ENCODE data around the gene PHYHD1. TPM values are rescaled to one million over a fixed set of nuclear protein-coding genes. Genes with fewer than 3 reads are reported as not detected.

The PHYHD1 gene
- total RNA-seq, 3 donors from 2014 or later (not counting 1 experiment from before 2014, with no cell fraction given), result 5.4 to 6.0 (median 5.4) TPM

DNA sequence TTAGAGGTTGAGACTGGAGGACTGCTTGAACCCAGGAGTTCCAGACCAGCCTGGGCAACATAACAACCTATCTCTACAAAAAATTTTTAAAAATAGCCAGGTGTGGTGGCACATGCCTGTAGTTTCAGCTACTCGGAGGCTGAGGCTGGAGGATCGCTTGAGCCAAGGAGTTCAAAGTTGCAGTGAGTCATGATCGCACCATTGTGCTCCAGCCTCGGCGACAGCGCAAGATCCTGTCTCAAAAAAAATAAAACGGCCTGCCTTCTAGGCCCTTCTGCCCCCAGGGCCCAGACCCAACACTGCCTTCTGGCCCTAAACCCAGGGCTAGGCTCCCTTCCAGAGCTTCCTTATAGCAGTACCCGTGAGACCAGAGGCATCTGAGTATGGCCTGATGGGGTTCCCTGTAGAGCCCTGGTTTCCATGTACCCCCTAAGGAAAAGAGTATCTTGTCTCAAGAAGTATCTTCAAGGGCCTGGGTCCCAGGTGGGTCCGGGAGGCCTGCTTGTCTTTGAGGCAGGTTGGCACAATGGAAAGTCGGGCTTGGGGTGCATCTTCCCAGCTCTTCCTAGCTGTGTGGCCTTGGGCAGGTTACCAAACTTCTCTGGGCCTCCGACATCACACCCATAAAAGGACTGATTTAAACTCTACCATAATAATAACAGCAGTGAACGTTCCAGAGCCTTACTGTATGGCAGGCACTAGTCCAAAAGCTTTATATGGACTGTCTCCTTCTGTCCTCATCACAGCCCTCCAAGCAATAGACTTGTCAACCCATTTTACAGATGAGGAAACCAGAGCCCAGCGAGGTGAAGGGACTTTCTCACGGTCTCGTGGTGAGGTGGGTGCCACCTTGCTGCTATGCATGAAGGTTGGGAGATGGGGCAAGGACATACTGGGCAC lies 29.2 kb upstream of the PHYHD1 start:
- 87% methylated on average over 15 of the region's 15 CpGs for WGBS (ENCODE audit: insufficient coverage)
- no peak for TF ChIP-seq CTCF (IDR thresholded peaks at IDR 0.05)
- no peaks in the 10 kb centered on the region for H3K9me3 Mint-ChIP-seq
- peak overlapping the region; percentile 25 for H3K4me3 Mint-ChIP-seq
- Histone ChIP-seq H3K9me3 (ENCODE audit: control insufficient read depth, insufficient read depth, low read length) (no peaks in the 10 kb centered on the region), H3K4me1 (ENCODE audit: control insufficient read depth, insufficient read depth, low read length) (peaks cover 58% of the 10 kb centered on the region), H3K4me3 (ENCODE audit: low read length) (no peak overlapping the region), H3K27ac (ENCODE audit: low read length) (peak overlapping the region; percentile 74), H3K36me3 (ENCODE audit: control insufficient read depth, insufficient read depth, low read length) (peaks cover 50% of the 10 kb centered on the region), H3K27me3 (ENCODE audit: control insufficient read depth, insufficient read depth, low read length) (no peaks in the 10 kb centered on the region)
- H3K4me1 Mint-ChIP-seq, result peaks cover 41 to 59% of the 10 kb centered on the region in 2 donors
- peak overlapping the region; percentile 85 to 95 for H3K27ac Mint-ChIP-seq
- ATAC-seq (peak; percentile 37 to 50 (median 47)), DNase-seq (peak in 1 of 2 donors; percentile 31)
- H3K36me3 Mint-ChIP-seq, result no peaks in the 10 kb centered on the region
- intact Hi-C loops (cut with micrococcal nuclease), result loop anchor here (1.0 kb wide), 1 partner anchor 11 kb away; no protein-coding TSS in a partner anchor
- no peaks in the 10 kb centered on the region for H3K27me3 Mint-ChIP-seq (ENCODE audit: low read depth in 2 of 2)

GRCh38 chr9:128892221-128892921 lies 28.4 kb upstream of the PHYHD1 start:
- peak; percentile 84 to 89 (median 89) for ATAC-seq
- Histone ChIP-seq H3K27ac (ENCODE audit: low read length) (peak overlapping the region; percentile 74), H3K36me3 (ENCODE audit: control insufficient read depth, insufficient read depth, low read length) (peaks cover 49% of the 10 kb centered on the region), H3K27me3 (ENCODE audit: control insufficient read depth, insufficient read depth, low read length) (no peaks in the 10 kb centered on the region), H3K9me3 (ENCODE audit: control insufficient read depth, insufficient read depth, low read length) (no peaks in the 10 kb centered on the region), H3K4me1 (ENCODE audit: control insufficient read depth, insufficient read depth, low read length) (peaks cover 64% of the 10 kb centered on the region), H3K4me3 (ENCODE audit: low read length) (no peak overlapping the region)
- H3K4me1 Mint-ChIP-seq, result peaks cover 46 to 64% of the 10 kb centered on the region in 2 donors
- H3K36me3 Mint-ChIP-seq, result no peaks in the 10 kb centered on the region
- H3K27ac Mint-ChIP-seq, result peak overlapping the region; percentile 85 to 95
- intact Hi-C loops (cut with micrococcal nuclease), result loop anchor here (1.0 kb wide), 1 partner anchor 10 kb away; no protein-coding TSS in a partner anchor
- no peak for TF ChIP-seq CTCF (IDR thresholded peaks at IDR 0.05)
- H3K27me3 Mint-ChIP-seq (ENCODE audit: low read depth in 2 of 2), result no peaks in the 10 kb centered on the region
- peak overlapping the region; percentile 42 for H3K4me3 Mint-ChIP-seq
- no peaks in the 10 kb centered on the region for H3K9me3 Mint-ChIP-seq
- WGBS (ENCODE audit: insufficient coverage), result 77% methylated on average over 17 of the region's 17 CpGs
- DNase-seq, result peak; percentile 33 to 58

GRCh38 chr9:128893354-128893753 lies 27.4 kb upstream of the PHYHD1 start:
- no peaks in the 10 kb centered on the region for H3K9me3 Mint-ChIP-seq

More at GRCh38 chr9:128893354-128893753, 27.4 kb upstream of the PHYHD1 start:
- no peak for TF ChIP-seq CTCF (IDR thresholded peaks at IDR 0.05)
- Mint-ChIP-seq H3K36me3 (no peaks in the 10 kb centered on the region), H3K27ac (peak overlapping the region; percentile 85 to 95), H3K4me3 (peak overlapping the region; percentile 38), H3K27me3 (ENCODE audit: low read depth in 2 of 2) (no peaks in the 10 kb centered on the region), H3K4me1 (peaks cover 47 to 68% of the 10 kb centered on the region in 2 donors)
- DNase-seq (no peak), ATAC-seq (peak in 1 of 3 donors; percentile 24)
- no peak overlapping the region for H3K4me3 ChIP-seq (ENCODE audit: low read length)
- intact Hi-C loops (cut with micrococcal nuclease), result no loop called here
- no peaks in the 10 kb centered on the region for H3K27me3 ChIP-seq (ENCODE audit: control insufficient read depth, insufficient read depth, low read length)
- H3K36me3 ChIP-seq (ENCODE audit: control insufficient read depth, insufficient read depth, low read length), result peaks cover 45% of the 10 kb centered on the region
- H3K27ac ChIP-seq (ENCODE audit: low read length), result peak overlapping the region; percentile 74
- 73% methylated on average over 4 of the region's 8 CpGs for WGBS (ENCODE audit: insufficient coverage)
- H3K4me1 ChIP-seq (ENCODE audit: control insufficient read depth, insufficient read depth, low read length), result peaks cover 69% of the 10 kb centered on the region
- no peaks in the 10 kb centered on the region for H3K9me3 ChIP-seq (ENCODE audit: control insufficient read depth, insufficient read depth, low read length)
